GM12875 (cell line): ENCODE results near the gene CWH43.
"Not testable (repeated sequence)": the region's sequence is repeated elsewhere in the genome, so short reads cannot be mapped to it uniquely, and the experiment has no call there.

ENCODE experiments used
- H3K4me3 ChIP-seq: one replicate; pipeline ENCODE4 v1.5.1; 2011; ENCODE audit warnings: low read depth, low read length, control low read depth
- CTCF ChIP-seq: IDR thresholded peaks from 2 replicates; pipeline ENCODE4 v1.5.1; 2011; ENCODE audit warnings: low read depth, mild to moderate bottlenecking, control low read depth, inconsistent platforms, low read length, moderate library complexity, borderline replicate concordance; ENCODE audit not compliant: insufficient read depth

CWH43 gene

DNA sequence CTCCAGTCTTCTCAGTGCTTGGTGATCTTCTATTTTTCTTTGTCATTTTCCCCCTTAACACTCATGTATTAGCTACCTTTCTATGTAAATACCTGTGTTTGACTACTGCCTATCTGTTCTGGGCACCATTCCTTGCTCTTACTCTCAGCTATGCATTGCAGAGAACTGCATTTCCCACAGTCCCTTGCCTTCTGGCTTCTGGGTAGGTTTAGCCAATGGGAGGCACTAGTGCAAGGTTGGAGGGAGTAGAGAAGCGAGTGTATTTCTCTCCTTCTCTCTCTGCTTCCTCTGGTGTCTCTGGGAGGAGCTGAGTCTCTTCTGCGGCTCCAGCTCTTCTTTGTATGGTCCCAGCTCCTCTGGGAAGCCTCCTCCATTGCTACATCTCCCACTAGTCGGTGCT, 50.5 kb downstream of the CWH43 start:
- H3K4me3 ChIP-seq: no peak overlapping the region
- TF ChIP-seq CTCF: no peak

DNA sequence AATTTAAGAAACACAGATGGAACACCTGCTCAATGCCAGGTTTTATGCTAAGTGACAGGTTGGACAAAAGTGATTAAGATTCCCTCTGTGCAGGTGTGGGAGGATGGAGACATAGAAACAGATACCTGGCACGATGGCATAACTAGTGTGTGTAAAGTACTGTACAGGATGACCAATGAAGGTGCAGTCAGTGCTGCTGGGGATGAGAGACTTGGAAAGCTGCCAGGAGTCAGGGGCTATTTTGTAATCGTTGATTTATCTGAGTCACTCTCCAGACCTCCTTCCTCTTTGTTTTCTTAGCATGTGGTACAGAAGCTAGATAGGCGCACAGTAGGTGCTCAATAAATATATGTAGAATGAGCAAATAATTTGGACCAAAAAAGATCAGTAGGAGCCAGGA, 58.2 kb downstream of the CWH43 start:
- no peak for TF ChIP-seq CTCF

DNA sequence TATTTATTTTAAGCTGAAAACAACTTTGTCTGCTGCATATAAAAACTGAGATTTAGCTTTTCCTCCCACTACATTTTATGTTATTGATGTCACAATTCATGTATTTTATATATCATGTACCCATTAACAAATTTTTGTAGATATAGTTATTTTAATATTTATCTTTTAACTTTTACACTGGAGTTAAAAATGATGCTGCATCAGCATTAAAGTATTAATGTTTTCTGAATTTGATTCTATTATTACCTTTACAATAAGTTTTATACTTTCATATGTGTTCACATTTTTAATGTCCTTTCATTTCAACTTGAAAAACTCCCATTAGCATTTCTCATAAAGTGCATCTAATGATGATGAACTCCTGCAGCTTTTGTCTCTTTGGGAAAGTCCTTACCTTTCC, 72.2 kb downstream of the CWH43 start:
- H3K4me3 ChIP-seq: no peak overlapping the region
- TF ChIP-seq CTCF: no peak

More for the DNA sequence above, 58.2 kb downstream of the CWH43 start:
- no peak overlapping the region for H3K4me3 ChIP-seq

GRCh38 chr4:49063670-49064069, 77.6 kb downstream of the CWH43 start:
- H3K4me3 ChIP-seq: no peak overlapping the region
- no peak for TF ChIP-seq CTCF

DNA sequence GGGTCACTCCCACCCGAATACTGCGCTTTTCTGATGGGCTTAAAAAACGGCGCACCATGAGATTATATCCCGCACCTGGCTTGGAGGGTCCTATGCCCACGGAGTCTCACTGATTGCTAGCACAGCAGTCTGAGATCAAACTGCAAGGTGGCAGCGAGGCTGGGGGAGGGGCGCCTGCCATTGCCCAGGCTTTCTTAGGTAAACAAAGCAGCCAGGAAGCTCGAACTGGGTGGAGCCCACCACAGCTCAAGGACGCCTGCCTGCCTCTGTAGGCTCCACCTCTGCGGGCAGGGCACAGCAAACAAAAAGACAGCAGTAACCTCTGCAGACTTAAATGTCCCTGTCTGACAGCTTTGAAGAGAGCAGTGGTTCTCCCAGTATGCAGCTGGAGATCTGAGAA, 86.1 kb downstream of the CWH43 start:
- not testable (repeated sequence) for H3K4me3 ChIP-seq

DNA sequence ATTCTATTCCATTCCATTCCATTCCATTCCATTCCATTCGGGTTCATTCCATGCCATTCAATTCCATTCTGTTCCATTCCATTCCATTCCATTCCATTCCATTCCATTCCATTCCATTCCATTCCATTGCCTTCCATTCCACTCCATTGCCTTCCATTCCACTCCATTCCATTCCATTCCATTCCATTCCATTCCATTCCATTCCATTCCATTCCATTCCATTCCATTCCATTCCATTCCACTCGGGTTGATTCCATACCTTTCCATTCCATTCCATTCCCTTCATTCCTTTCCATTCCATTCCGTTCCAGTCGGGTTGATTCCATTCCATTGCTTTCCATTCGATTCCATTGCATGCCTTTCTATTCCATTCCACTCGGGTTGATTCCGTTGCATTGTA, 105.8 kb downstream of the CWH43 start:
- H3K4me3 ChIP-seq: not testable (repeated sequence)

DNA sequence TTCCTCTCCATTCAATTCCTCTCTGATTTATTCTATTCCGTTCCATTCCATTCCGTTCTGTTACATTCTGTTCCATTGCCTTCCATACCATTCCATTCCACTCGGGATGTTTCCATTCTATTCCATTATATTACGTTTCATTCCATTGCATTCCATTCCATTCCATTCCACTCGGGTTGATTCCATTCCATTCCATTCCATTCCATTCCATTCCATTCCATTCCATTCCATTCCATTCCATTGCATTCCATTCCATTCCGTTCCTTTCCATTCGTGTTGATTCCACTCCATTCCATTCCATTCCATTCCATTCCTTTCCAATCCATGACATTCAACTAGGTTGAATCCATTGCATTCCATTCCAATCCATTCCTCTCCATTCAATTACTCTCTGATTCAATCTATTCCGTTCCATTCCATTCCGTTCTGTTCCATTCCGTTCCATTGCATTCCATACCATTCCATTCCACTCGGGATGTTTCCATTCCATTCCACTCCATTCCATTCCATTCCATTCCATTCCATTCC, 106.6 kb downstream of the CWH43 start:
- H3K4me3 ChIP-seq: not testable (repeated sequence)

DNA sequence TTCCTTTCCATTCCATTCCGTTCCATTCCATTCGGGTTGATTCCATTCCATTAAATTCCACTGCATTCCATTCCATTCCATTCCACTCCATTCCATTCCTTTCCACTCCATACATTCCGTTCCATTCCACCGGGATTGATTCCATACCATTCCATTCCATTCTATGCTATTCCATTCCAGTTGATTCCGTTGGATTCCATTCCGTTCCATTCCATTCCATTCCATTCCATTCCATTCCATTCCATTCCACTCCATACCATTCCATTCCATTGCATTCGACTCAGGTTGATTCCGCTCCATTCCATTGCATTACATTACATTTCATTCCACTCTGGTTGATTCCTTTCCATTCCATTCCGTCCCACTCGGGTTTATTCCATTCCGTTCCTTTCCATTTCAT, 110.1 kb downstream of the CWH43 start:
- H3K4me3 ChIP-seq: not testable (repeated sequence)

DNA sequence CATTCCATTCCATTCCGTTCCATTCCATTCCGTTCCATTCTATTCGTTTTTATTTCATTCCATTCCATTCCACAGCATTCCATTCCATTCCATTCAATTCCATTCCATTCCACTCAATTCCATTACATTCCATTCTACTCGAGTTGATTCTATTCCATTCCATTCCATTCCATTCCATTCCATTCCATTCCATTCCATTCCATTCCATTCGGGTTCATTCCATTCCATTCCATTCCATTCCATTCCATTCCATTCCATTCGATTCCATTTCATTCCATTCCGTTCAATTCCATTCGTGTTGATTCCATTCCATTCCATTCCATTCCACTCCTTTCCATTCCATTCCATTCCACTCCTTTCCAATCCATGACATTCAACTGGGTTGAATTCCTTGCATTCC, 110.6 kb downstream of the CWH43 start:
- H3K4me3 ChIP-seq: not testable (repeated sequence)

DNA sequence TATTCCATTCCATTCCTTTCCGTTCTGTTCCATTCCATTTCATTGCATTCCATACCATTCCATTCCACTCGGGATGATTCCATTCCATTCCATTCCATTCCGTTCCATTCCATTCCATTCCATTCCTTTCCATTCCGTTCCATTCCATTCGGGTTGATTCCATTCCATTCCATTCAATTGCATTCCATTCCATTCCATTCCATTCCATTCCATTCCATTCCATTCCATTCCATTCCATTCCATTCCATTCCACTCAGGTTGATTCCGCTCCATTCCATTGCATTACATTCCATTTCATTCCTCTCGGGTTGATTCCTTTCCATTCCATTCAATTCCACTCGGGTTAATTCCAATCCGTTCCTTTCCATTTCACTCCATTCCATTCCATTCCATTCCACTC, 111.0 kb downstream of the CWH43 start:
- not testable (repeated sequence) for H3K4me3 ChIP-seq

- H3K4me3 ChIP-seq: not testable (repeated sequence)
Measured at GRCh38 chr4:49097505-49097904, 111.4 kb downstream of the CWH43 start.

DNA sequence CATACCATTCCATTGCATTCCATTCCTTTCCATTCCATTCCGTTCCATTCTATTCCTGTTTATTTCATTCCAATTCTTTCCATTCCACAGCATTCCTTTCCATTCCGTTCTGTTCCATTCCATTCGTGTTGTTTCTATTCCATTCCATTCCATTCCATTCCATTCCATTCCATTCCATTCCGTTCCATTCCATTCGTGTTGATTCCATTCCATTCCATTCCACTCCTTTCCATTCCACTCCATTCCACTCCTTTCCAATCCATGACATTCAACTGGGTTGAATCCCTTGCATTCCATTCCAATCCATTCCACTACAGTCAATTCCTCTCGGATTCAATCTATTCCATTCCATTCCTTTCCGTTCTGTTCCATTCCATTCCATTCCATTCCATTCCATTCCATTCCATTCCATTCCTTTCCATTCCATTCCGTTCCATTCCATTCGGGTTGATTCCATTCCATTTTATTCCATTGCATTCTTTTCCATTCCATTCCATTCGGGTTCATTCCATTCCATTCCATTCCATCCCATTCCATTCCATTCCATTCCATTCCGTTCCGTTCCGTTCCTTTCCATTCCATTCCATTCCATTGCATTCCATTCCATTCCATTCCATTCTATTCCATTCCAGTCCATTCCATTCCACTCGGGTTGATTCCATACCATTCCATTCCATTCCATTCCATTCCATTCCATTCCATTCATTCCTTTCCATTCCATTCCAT, 112.1 kb downstream of the CWH43 start:
- not testable (repeated sequence) for H3K4me3 ChIP-seq

DNA sequence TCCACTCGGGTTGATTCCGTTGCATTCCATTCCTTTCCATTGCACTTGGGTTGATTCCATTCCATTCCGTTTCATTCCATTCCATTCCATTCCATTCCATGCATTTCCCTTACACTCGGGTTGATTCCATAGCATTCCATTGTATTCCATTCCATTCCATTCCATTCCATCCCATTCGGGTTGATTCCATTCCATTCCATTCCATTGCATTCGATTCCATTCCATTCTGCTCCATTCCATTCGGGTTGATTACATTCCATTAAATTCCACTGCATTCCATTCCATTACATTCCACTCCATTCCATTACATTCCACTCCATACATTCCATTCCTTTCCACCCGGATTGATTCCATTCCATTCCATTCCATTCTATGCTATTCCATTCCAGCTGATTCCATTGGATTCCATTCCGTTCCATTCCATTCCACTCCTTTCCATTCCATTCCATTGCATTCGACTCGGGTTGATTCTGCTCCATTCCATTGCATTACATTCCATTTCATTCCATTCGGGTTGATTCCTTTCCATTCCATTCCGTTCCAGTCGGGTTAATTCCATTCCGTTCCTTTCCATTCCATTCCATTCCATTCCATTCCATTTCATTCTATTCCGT, 113.9 kb downstream of the CWH43 start:
- H3K4me3 ChIP-seq: not testable (repeated sequence)

GRCh38 chr4:49102344-49102898, 116.3 kb downstream of the CWH43 start:
- not testable (repeated sequence) for H3K4me3 ChIP-seq

- not testable (repeated sequence) for H3K4me3 ChIP-seq
Measured at GRCh38 chr4:49103436-49104136, 117.5 kb downstream of the CWH43 start.
